HL-60/S4 (cell line): ENCODE results near the gene MAN2A2.

Source experiments
- in situ Hi-C: fragments of 300-500 bp; cut with MboI; formaldehyde crosslinking; loops from 2 replicates; pipeline ENCODE4 v1.14.3; 2022; ENCODE audit warnings: low sequenced_read_pairs

Gene MAN2A2

DNA sequence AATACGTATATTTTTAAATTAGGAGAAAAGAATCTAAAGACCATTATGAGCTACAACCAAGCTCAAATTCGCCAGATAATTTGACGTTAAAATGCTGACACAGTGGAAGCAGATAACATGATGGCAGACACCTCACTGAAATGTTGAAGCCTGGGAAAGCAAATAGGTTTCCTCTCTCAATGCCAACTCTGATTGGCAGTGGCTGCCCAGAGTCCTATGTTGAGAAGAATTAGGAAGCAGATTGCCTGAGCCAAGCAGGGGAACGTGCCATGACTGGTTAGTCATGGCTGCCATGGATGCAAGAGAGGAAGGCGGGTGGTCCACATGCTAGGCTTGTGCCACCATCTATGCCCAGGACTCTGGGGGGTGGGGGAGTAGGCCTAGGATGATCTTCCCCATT lies 35.2 kb downstream of the MAN2A2 start:
- in situ Hi-C loops = no loop called here

GRCh38 chr15:90939756-90940155 lies 36.7 kb downstream of the MAN2A2 start:
- in situ Hi-C loops = no loop called here

DNA sequence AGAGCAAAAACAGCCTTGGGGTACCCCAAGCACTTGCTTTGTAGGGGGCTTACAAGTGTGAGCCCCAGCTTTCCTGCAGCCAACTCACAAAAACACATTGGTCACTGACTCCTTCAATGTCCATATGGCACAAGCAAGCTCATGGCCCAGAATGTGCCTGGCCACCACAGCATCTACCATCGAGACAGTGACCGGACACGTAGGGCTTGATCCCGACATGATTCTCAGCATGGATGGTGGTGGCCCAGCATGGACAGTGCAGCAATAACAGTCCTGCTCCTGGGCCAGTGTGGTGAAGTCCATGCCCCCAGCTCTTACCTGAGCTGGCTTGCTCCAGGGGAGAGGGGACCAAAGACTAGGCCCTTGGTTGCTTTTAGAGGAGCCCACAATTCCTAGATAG lies 37.9 kb downstream of the MAN2A2 start:
- in situ Hi-C loops = no loop called here

DNA sequence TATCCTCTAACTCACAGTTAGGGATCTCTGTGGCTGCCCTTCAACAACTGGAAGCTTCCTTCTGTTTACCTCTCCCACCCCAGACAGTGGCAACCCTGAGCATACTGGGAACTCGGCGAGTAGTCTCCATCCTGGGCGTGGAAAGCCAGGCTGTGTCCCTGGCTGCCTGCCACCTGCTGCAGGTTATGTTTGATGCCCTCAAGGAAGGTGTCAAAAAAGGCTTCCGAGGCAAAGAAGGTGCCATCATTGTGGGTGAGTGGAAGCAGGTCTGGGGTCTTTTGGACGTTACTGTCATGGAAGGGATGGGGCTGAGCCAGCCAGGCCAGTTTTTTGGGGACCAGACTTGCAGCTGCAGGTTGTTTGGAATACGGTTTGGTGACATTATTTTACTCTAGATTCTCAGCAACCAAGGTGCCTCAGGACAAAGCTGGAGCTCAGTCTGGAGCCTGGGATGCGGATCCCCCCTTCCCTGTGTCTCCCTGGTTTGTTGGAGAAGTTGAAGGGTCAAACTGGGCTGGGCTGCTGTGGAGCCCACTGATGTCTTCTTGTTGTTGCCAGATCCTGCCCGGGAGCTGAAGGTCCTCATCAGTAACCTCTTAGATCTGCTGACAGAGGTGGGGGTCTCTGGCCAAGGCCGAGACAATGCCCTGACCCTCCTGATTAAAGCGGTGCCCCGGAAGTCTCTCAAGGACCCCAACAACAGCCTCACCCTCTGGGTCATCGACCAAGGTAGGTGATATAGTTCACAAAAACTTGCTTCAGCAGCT lies 39.4 kb downstream of the MAN2A2 start:
- in situ Hi-C loops = no loop called here

DNA sequence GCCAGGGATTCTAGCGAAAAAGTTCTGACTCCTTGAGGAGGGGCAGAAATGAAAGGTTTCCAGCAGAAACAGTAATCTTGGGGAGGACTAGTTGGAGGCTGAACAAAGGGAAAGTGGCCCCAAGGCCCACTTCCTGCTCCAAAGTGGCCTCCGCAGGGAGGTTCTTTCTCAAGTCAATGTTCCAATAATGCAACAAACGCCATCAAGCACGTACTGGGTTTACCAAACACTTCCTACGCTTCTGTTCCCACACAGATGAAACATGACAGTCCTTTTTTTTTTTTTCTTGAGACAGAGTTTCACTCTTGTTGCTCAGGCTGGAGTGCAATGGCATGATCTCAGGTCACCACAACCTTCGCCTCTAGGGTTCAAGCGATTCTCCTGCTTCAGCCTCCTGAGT lies 42.0 kb downstream of the MAN2A2 start:
- in situ Hi-C loops = no loop called here

GRCh38 chr15:90946538-90946937 lies 43.4 kb downstream of the MAN2A2 start:
- in situ Hi-C loops = no loop called here

- in situ Hi-C loops = no loop called here
These were observed 44.0 kb downstream of the MAN2A2 start for GRCh38 chr15:90946941-90947576.

GRCh38 chr15:90947577-90948357 lies 44.7 kb downstream of the MAN2A2 start:
- in situ Hi-C loops = no loop called here

GRCh38 chr15:90948506-90948905 lies 45.4 kb downstream of the MAN2A2 start:
- in situ Hi-C loops = no loop called here

DNA sequence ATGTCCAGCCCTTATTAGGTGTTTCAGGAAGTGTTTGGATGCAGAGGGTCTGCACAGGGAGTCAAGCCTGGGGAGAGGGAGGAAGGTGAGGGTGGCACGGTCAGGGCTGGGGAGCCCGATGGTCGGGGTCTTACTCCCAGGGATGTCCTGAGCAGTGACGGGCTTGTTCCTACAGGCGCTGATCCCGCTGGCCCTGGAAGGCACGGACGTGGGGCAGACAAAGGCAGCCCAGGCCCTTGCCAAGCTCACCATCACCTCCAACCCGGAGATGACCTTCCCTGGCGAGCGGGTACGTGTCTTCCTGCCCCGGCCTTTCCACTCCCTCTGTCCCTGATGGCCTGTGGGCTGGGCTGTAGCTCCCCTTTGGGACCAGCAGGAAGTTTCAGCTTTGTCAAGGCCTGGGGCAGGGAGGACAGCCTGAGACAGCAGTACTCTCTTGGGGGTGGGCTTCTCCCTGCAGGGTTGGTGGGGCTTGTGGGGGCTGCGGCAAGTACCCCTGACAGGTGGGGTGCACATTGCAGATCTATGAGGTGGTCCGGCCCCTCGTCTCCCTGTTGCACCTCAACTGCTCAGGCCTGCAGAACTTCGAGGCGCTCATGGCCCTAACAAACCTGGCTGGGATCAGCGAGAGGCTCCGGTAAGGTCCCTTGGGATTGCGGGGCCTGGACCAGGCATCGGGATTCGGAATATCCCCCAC lies 47.0 kb downstream of the MAN2A2 start:
- in situ Hi-C loops = no loop called here

GRCh38 chr15:90950676-90951075 lies 47.6 kb downstream of the MAN2A2 start:
- in situ Hi-C loops = no loop called here

- in situ Hi-C loops = no loop called here
These were observed 50.0 kb downstream of the MAN2A2 start for GRCh38 chr15:90952901-90953677.

DNA sequence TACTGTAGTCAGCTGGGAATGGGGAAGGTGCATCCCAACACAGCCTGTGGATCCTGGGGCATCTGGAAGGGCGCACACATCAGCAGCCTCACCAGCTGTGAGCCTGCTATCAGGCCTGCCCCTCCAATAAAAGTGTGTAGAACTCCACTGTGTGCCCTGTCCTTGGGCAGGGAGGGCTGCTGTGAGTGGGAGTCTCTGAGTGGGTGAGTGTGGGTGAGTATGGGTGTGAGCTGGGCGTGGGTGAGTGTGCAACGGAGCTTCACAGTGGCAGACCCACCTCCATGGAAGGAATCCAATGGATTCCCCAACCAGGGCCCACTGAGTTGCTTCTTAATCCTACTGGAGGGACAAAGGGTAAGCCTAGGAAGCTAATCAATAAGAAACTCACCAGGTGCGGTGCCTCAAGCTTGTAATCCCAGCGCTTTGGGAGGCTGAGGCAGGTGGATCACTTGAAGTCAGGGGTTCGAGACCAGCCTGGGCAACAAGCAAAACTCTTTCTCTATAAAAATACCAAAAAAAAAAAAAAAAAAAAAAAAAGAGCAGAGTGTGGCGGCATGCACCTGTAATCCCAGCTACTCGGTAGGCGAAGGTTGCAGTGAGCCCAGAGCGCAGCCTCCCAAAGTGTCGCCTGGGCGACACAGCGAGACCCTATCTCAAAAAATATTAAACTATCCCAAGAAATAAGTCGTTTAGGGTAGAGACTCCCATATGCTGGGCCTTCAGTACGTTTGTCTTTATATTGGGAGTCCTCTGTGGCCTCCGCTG lies 51.0 kb downstream of the MAN2A2 start:
- in situ Hi-C loops = no loop called here

GRCh38 chr15:90954712-90955623 lies 51.9 kb downstream of the MAN2A2 start, which contains the start of gene RCCD1:
TSS of gene RCCD1 (plus strand) at chr15:90954884. CDS start at chr15:90956735, 1,851 bp downstream.
- in situ Hi-C loops = no loop called here

DNA sequence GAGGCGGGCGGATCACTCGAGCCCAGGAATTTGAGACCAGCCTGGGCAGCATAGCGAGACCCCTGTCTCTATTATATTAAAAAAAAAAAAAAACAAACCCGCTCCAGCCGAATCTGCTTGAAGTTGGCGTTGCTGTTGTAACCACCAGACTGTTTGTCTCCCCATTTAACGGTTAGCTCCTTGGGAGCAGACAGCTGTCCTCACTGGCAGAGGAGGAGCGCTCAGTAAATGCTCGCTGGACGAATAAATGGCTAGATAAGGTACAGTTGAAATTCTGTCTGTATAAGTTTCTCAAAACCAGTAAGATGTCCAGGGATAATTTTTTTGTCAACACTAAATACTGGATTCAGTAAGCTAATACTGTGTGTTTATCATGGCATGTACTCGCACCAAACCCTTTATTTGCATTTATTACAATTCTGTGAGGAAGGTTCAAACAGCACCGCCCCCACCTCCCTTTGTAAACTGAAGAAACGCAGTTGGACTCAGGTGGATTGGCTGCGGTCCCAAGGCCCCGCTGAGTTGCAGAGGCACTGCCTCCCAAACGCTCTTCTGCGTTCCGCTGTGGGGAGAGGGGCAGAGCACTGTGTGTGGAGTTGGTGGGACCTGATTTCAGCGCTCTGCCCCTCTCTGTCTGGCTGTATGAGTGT lies 52.6 kb downstream of the MAN2A2 start:
- in situ Hi-C loops = no loop called here

GRCh38 chr15:90956274-90957030 lies 53.4 kb downstream of the MAN2A2 start:
- in situ Hi-C loops = no loop called here

- in situ Hi-C loops = no loop called here
These were observed 54.1 kb downstream of the MAN2A2 start for GRCh38 chr15:90957031-90957790.
